Stomach (tissue), 9 donors: Measurements from ENCODE around the gene TMEM178B. TPM values are rescaled to one million over a fixed set of nuclear protein-coding genes. Genes with fewer than 3 reads are reported as not detected.

Source experiments
- DNase-seq, 2 donors: peaks; one replicate each; pipeline versions ENCODE4 v3.0.0 to v3.0.0-alpha.2; 2013 to 2019
- H3K27ac ChIP-seq, 5 donors: fragments of 200-600 bp in 4 of 5; sonication (generic) in 4 of 5; one replicate each; pipeline ENCODE4 v1.5.1; 2013 to 2019; ENCODE audit warnings: mild to moderate bottlenecking in 1 of 5, moderate library complexity in 1 of 5
- H3K27me3 ChIP-seq, 3 donors: fragments of 200-600 bp; sonication (generic); one replicate each; pipeline ENCODE4 v1.5.1; 2017 to 2019; ENCODE audit warnings: mixed run types in 1 of 3
- H3K36me3 ChIP-seq, 4 donors: fragments of 200-600 bp; sonication (generic); 1 replicate in 3 of 4; 2 replicates in 1 of 4; pipeline ENCODE4 v1.5.1; 2016 to 2019
- H3K4me1 ChIP-seq, 4 donors: fragments of 200-600 bp; sonication (generic); one replicate each; pipeline ENCODE4 v1.5.1; 2016 to 2019
- H3K4me3 ChIP-seq, 4 donors: fragments of 200-600 bp; sonication (generic) in 3 of 4; one replicate each; pipeline ENCODE4 v1.5.1; 2016 to 2019; ENCODE audit warnings: mild to moderate bottlenecking in 1 of 4
- H3K9me3 ChIP-seq, 4 donors: fragments of 200-600 bp; sonication (generic); one replicate each; pipeline ENCODE4 v1.5.1; 2016 to 2019
- CTCF ChIP-seq, 7 experiments: fragments of 450-650 bp in 4 of 7; fragments of 200-600 bp in 3 of 7; sonication (generic) in 3 of 7; IDR thresholded peaks; one replicate each; pipeline ENCODE4 v1.5.1; 2016 to 2019; ENCODE audit warnings: antibody characterized with exemption in 7 of 7, control low read depth in 2 of 7, mild to moderate bottlenecking in 1 of 7
- EP300 ChIP-seq: sonication (generic); formaldehyde crosslinking; IDR thresholded peaks from one replicate; pipeline ENCODE4 v1.6.1; 2017; ENCODE audit warnings: antibody characterized with exemption
- POLR2A ChIP-seq, 4 donors: fragments of 450-650 bp; IDR thresholded peaks; one replicate each; pipeline ENCODE4 v1.6.1; 2016; ENCODE audit warnings: antibody characterized with exemption in 4 of 4, control low read depth in 2 of 4, mild to moderate bottlenecking in 1 of 4, moderate library complexity in 1 of 4
- POLR2AphosphoS5 ChIP-seq, 3 donors: sonication (generic); formaldehyde crosslinking; IDR thresholded peaks; one replicate each; pipeline ENCODE4 v1.6.1; 2016; ENCODE audit warnings: antibody characterized with exemption in 3 of 3
- WGBS, 5 donors: extraction: QIAGEN DNeasy Blood & Tissue Kit in 3 of 5; methylation state at CpG; one replicate each; pipeline versions ENCODE4 v1.1.5 to v1.1.7; 2013 to 2018; 5-methylcytosine and 5-hydroxymethylcytosine counted together
- intact Hi-C: fragments of 100-400 bp; cut with DNase I; formaldehyde crosslinking; loops from one replicate; pipeline ENCODE4 v1.15.1; 2023; ENCODE audit warnings: low total_unique reads
- polyA plus RNA-seq, 3 donors: library from polyadenylated mRNA; stranded (reverse); fragments of 200-250 nt; gene quantifications; one replicate each; pipeline ENCODE4 v1.2.3, GENCODE V29; 2013
- total RNA-seq, 5 donors: library from RNA; depleted of rRNA; stranded (reverse); fragments of >200 nt; gene quantifications; one replicate each; pipeline versions ENCODE4 v1.1.0 to v1.2.3, GENCODE V29; 2014 to 2016
- donor health status: healthy with polysubstance abuse.
- donor health status: Bipolar disorder and iron deficiency.
- donor health status: healthy.

Gene TMEM178B
- total and polyA plus RNA-seq, 8 donors: under 0.01 to 1.7 (median 0.15) TPM; not detected in 3

- intact Hi-C loops: no loop called here
Observed at GRCh38 chr7:141481971-141482370, 408.1 kb downstream of the TMEM178B start.

GRCh38 chr7:141483044-141483443 lies 409.2 kb downstream of the TMEM178B start:
- WGBS, 5 donors: 77 to 100% (median 88%) methylated on average over 2 of the region's 2 CpGs
- DNase-seq: no peak
- intact Hi-C loops: no loop called here

More at GRCh38 chr7:141481971-141482370, 408.1 kb downstream of the TMEM178B start:
- no peak for TF ChIP-seq EP300
- TF ChIP-seq POLR2A (IDR thresholded peaks at IDR 0.05): no peak
- no peak for TF ChIP-seq POLR2AphosphoS5 (IDR thresholded peaks at IDR 0.05)
- no peak for TF ChIP-seq CTCF (IDR thresholded peaks at IDR 0.05)
- WGBS, 5 donors: 83 to 90% (median 88%) methylated on average over 5 of the region's 5 CpGs
- Histone ChIP-seq H3K36me3 (no peaks in the 10 kb centered on the region), H3K27me3 (no peaks in the 10 kb centered on the region), H3K4me1 (no peaks in the 10 kb centered on the region), H3K9me3 (no peaks in the 10 kb centered on the region), H3K4me3 (no peak overlapping the region), H3K27ac (no peak overlapping the region)
- no peak for DNase-seq

GRCh38 chr7:141484907-141485306 lies 411.0 kb downstream of the TMEM178B start:
- intact Hi-C loops: no loop called here
- DNase-seq: no peak
- Histone ChIP-seq H3K27ac (no peak overlapping the region), H3K9me3 (no peaks in the 10 kb centered on the region), H3K36me3 (no peaks in the 10 kb centered on the region), H3K27me3 (no peaks in the 10 kb centered on the region), H3K4me3 (no peak overlapping the region), H3K4me1 (no peaks in the 10 kb centered on the region)
- TF ChIP-seq POLR2A (IDR thresholded peaks at IDR 0.05) (no peak), POLR2AphosphoS5 (IDR thresholded peaks at IDR 0.05) (no peak), CTCF (IDR thresholded peaks at IDR 0.05) (no peak), EP300 (no peak)
- 71 to 91% (median 82%) methylated on average over 1 of the region's 1 CpG for WGBS, 5 donors

More at GRCh38 chr7:141483044-141483443, 409.2 kb downstream of the TMEM178B start:
- no peaks in the 10 kb centered on the region for H3K4me1 ChIP-seq
- no peaks in the 10 kb centered on the region for H3K9me3 ChIP-seq
- H3K36me3 ChIP-seq: no peaks in the 10 kb centered on the region
- TF ChIP-seq CTCF (IDR thresholded peaks at IDR 0.05): no peak
- TF ChIP-seq POLR2AphosphoS5 (IDR thresholded peaks at IDR 0.05): no peak
- no peak for TF ChIP-seq EP300
- no peak for TF ChIP-seq POLR2A (IDR thresholded peaks at IDR 0.05)
- no peaks in the 10 kb centered on the region for H3K27me3 ChIP-seq
- H3K4me3 ChIP-seq: no peak overlapping the region
- no peak overlapping the region for H3K27ac ChIP-seq

GRCh38 chr7:141486959-141487358 lies 413.1 kb downstream of the TMEM178B start:
- intact Hi-C loops: no loop called here
- Histone ChIP-seq H3K4me3 (no peak overlapping the region), H3K36me3 (no peaks in the 10 kb centered on the region), H3K27me3 (no peaks in the 10 kb centered on the region), H3K4me1 (no peaks in the 10 kb centered on the region), H3K9me3 (no peaks in the 10 kb centered on the region), H3K27ac (no peak overlapping the region)
- no peak for DNase-seq
- TF ChIP-seq POLR2AphosphoS5 (IDR thresholded peaks at IDR 0.05): no peak
- TF ChIP-seq POLR2A (IDR thresholded peaks at IDR 0.05): no peak
- TF ChIP-seq EP300: no peak
- no peak for TF ChIP-seq CTCF (IDR thresholded peaks at IDR 0.05)
- WGBS, 5 donors: 70 to 82% (median 80%) methylated on average over 3 of the region's 3 CpGs
